Loucy (cell line): ENCODE results near the gene RBM20.

Source experiments
- H2AFZ ChIP-seq: fragments of 200-600 bp; sonication (generic); 2 replicates; pipeline ENCODE4 v1.6.0; 2016; ENCODE audit warnings: antibody characterized with exemption, mild to moderate bottlenecking, low read length, moderate library complexity
- H3F3A ChIP-seq: fragments of 200-600 bp; 2 replicates; pipeline ENCODE4 v1.6.0; 2016; ENCODE audit warnings: antibody characterized with exemption, low read depth, mild to moderate bottlenecking
- H3K27me3 ChIP-seq: fragments of 200-600 bp; sonication (generic); 2 replicates; pipeline ENCODE4 v1.6.1; 2014; ENCODE audit warnings: low read length, mild to moderate bottlenecking; ENCODE audit not compliant: insufficient read depth, poor library complexity, severe bottlenecking
- H3K36me3 ChIP-seq: fragments of 200-600 bp; sonication (generic); 2 replicates; pipeline ENCODE4 v1.6.1; 2016; ENCODE audit warnings: low read length; ENCODE audit not compliant: insufficient read depth
- H3K4me1 ChIP-seq: fragments of 200-600 bp; sonication (generic); 2 replicates; pipeline ENCODE4 v1.5.1; 2014; ENCODE audit warnings: low read length, mild to moderate bottlenecking; ENCODE audit not compliant: insufficient read depth, poor library complexity, severe bottlenecking
- H3K4me2 ChIP-seq: fragments of 200-600 bp; sonication (generic); 2 replicates; pipeline ENCODE4 v1.6.0; 2014; ENCODE audit warnings: antibody characterized with exemption, low read length, low read depth, mild to moderate bottlenecking; ENCODE audit not compliant: poor library complexity, severe bottlenecking
- H3K4me3 ChIP-seq: fragments of 200-600 bp; sonication (generic); 2 replicates; pipeline ENCODE4 v1.5.1; 2014; ENCODE audit warnings: low read length, mild to moderate bottlenecking, mixed read lengths; ENCODE audit not compliant: poor library complexity, severe bottlenecking
- H3K79me2 ChIP-seq: fragments of 200-600 bp; sonication (generic); 2 replicates; pipeline ENCODE4 v1.6.1; 2014; ENCODE audit warnings: low read length; ENCODE audit not compliant: insufficient read depth
- H3K9ac ChIP-seq: fragments of 200-600 bp; sonication (generic); 2 replicates; pipeline ENCODE4 v1.6.0; 2014; ENCODE audit warnings: mild to moderate bottlenecking, low read depth, low read length, moderate library complexity; ENCODE audit not compliant: poor library complexity, severe bottlenecking
- H3K9me2 ChIP-seq: fragments of 200-600 bp; sonication (generic); replicated peaks from 2 replicates; pipeline ENCODE4 v1.6.1; 2016; ENCODE audit warnings: low read depth, low read length, mixed read lengths
- H3K9me3 ChIP-seq: fragments of 200-600 bp; sonication (generic); 2 replicates; pipeline ENCODE4 v1.6.1; 2014; ENCODE audit warnings: mild to moderate bottlenecking, antibody characterized with exemption, low read length, low read depth; ENCODE audit not compliant: insufficient read depth
- H4K20me1 ChIP-seq: fragments of 200-600 bp; sonication (generic); 2 replicates; pipeline ENCODE4 v1.6.0; 2014; ENCODE audit warnings: antibody characterized with exemption, low read length, mild to moderate bottlenecking; ENCODE audit not compliant: insufficient read depth, poor library complexity, severe bottlenecking
- EZH2phosphoT487 ChIP-seq: fragments of 200-600 bp; IDR thresholded peaks from 2 replicates; pipeline ENCODE4 v1.6.1; 2018; ENCODE audit warnings: antibody characterized with exemption, mild to moderate bottlenecking, moderate library complexity, borderline replicate concordance
- TF ChIP-seq, protein P1 (sequence below): fragments of 200-600 bp; sonication (generic); conservative IDR thresholded peaks from 2 replicates; pipeline ENCODE4 v1.5.1; 2014; ENCODE audit warnings: mild to moderate bottlenecking, antibody characterized with exemption, low read length

RBM20 gene

DNA sequence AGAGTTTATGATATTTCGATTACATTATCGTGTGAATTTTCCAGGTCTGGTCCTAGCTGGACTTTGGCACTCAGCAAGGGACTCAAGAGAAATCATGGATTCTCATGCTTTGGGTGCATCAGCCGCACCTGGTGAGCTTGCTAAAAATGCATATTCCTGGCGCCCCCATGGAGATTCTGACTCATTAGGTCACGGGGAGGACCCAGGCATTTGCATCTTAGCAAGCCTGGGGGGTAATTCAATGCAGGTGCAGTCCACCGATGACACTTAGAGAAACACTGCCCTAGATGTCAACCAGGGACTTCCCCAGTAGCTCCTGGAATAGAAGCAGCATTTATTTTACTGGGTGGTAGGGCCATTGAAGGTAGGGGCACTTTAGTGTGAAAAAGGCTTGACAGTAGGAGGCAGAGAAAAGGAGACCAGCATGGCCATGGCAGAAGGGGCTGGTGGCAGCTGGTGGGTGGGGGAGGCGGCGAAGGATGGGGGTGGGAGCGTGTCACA is 197.7 kb downstream of the RBM20 start:
- peaks cover 10% of the 10 kb centered on the region for H3K79me2 ChIP-seq
- H4K20me1 ChIP-seq: no peaks in the 10 kb centered on the region
- peaks cover 70% of the 10 kb centered on the region for H3K4me1 ChIP-seq
- no peak overlapping the region for H3K4me2 ChIP-seq
- H3K36me3 ChIP-seq: no peaks in the 10 kb centered on the region
- no peak overlapping the region for H3K9ac ChIP-seq
- no peaks in the 10 kb centered on the region for H3K9me2 ChIP-seq
- no peaks in the 10 kb centered on the region for H3K27me3 ChIP-seq
- no peaks in the 10 kb centered on the region for H3K9me3 ChIP-seq
- H3K4me3 ChIP-seq: no peak overlapping the region
- no peaks in the 10 kb centered on the region for H3F3A ChIP-seq
- H2AFZ ChIP-seq: no peak overlapping the region
- TF ChIP-seq, protein P1, sequence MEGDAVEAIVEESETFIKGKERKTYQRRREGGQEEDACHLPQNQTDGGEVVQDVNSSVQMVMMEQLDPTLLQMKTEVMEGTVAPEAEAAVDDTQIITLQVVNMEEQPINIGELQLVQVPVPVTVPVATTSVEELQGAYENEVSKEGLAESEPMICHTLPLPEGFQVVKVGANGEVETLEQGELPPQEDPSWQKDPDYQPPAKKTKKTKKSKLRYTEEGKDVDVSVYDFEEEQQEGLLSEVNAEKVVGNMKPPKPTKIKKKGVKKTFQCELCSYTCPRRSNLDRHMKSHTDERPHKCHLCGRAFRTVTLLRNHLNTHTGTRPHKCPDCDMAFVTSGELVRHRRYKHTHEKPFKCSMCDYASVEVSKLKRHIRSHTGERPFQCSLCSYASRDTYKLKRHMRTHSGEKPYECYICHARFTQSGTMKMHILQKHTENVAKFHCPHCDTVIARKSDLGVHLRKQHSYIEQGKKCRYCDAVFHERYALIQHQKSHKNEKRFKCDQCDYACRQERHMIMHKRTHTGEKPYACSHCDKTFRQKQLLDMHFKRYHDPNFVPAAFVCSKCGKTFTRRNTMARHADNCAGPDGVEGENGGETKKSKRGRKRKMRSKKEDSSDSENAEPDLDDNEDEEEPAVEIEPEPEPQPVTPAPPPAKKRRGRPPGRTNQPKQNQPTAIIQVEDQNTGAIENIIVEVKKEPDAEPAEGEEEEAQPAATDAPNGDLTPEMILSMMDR: no peak
- no peak for TF ChIP-seq EZH2phosphoT487

DNA sequence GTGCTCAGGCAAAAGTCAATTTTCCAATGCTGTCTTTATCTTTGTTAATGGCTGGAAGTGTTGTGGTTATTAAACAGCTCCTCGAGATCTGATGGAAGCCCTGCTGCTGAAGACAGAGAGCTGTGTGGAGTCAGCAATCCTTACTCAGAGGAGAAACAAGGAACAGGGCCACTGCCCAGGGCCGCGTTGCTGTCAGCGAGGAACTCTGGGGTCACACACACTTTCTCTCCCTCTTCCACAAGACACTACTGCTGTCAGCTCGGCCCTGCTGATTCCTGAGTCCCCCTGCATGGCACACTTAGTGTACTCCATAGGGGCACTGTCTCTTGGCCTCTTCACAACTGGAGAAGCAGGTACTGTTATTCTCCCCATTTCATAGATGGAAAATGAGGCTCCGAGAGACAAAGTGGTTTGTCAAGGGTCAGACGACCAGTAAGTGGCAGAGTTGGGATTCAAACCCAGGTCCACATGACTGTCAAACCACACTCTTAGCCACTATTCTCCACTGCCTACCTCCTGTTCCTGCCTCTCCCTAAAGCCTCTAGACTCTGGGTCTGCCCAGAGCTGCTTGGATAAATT is 198.3 kb downstream of the RBM20 start:
- no peaks in the 10 kb centered on the region for H3K27me3 ChIP-seq
- peaks cover 70% of the 10 kb centered on the region for H3K4me1 ChIP-seq
- H2AFZ ChIP-seq: no peak overlapping the region
- H3K4me2 ChIP-seq: peak overlapping the region; percentile 31
- no peaks in the 10 kb centered on the region for H3F3A ChIP-seq
- H3K9me3 ChIP-seq: no peaks in the 10 kb centered on the region
- H3K9me2 ChIP-seq: no peaks in the 10 kb centered on the region
- no peaks in the 10 kb centered on the region for H3K36me3 ChIP-seq
- TF ChIP-seq EZH2phosphoT487: no peak
- TF ChIP-seq, protein P1: no peak
- H3K9ac ChIP-seq: peak overlapping the region; percentile 22
- no peak overlapping the region for H3K4me3 ChIP-seq
- peaks cover 4% of the 10 kb centered on the region; the same call in 1 of the 2 replicates for H3K79me2 ChIP-seq
- H4K20me1 ChIP-seq: no peaks in the 10 kb centered on the region

DNA sequence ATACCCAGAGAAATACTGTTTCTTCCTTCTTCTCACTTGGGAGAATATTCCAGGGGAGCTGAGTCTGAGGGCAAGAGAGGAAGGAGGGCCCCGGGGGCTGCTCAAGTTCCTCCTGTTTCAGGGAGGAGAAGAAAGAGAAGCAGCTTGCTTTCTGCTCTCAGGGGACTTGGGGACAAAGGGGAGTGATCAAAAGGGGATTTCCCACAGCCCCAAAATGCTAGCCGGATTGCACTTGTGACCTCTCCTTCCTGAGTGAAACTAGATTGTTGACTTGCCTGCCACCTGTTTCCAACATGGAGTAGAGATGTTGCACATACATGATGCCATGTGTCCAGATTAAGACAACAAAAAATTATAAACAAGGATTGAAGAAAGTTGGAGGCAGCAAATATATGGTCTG is 198.9 kb downstream of the RBM20 start:
- Histone ChIP-seq H3K4me1 (peaks cover 66% of the 10 kb centered on the region), H2AFZ (no peak overlapping the region), H3K9me2 (no peaks in the 10 kb centered on the region), H4K20me1 (no peaks in the 10 kb centered on the region), H3K4me2 (peak overlapping the region; percentile 31), H3K79me2 (no peaks in the 10 kb centered on the region), H3K9ac (peak overlapping the region; percentile 22), H3K9me3 (no peaks in the 10 kb centered on the region), H3F3A (no peaks in the 10 kb centered on the region), H3K27me3 (no peaks in the 10 kb centered on the region), H3K4me3 (no peak overlapping the region), H3K36me3 (no peaks in the 10 kb centered on the region)
- TF ChIP-seq, protein P1: no peak
- TF ChIP-seq EZH2phosphoT487: no peak
